WTC11 (cell line): Measurements from ENCODE around the gene RAB3GAP1. TPM values are rescaled to one million over a fixed set of nuclear protein-coding genes. Genes with fewer than 3 reads are reported as not detected.

ENCODE experiments used
- ATAC-seq: fragments of 200-7000 bp; cut with Tn5 transposase; 2 replicates; pipeline ENCODE4 v1.10.0; 2021; ENCODE audit warnings: mild to moderate bottlenecking, moderate library complexity
- CTCF ChIA-PET: fragments of 300-600 bp; sonication (Branson Sonifier 250); formaldehyde crosslinking; loops from one replicate; lab custom pipeline; 2021; ENCODE audit warnings: antibody characterized with exemption; lab: Charles Lee
- POLR2A ChIA-PET: fragments of 350-600 bp; sonication (Branson Sonifier 250); formaldehyde crosslinking; loops from one replicate; lab custom pipeline; 2021; ENCODE audit warnings: antibody characterized with exemption; lab: Charles Lee
- DNase-seq: peaks from one replicate; pipeline ENCODE4 v3.0.0; 2021; ENCODE audit warnings: low spot score
- H3K27ac Mint-ChIP-seq: 2 replicates; pipeline ENCODE4 v1.8.0; 2021; ENCODE audit warnings: mixed read lengths
- H3K27me3 Mint-ChIP-seq: 2 replicates; pipeline ENCODE4 v1.8.0; 2021; ENCODE audit warnings: low read depth, mild to moderate bottlenecking, moderate library complexity, mixed read lengths
- H3K36me3 Mint-ChIP-seq: 2 replicates; pipeline ENCODE4 v1.8.0; 2021; ENCODE audit warnings: mixed read lengths
- H3K4me1 Mint-ChIP-seq: 2 replicates; pipeline ENCODE4 v1.8.0; 2022; ENCODE audit warnings: mixed read lengths
- H3K4me3 Mint-ChIP-seq: 2 replicates; pipeline ENCODE4 v1.8.0; 2021; ENCODE audit warnings: mild to moderate bottlenecking, moderate library complexity, mixed read lengths
- H3K9me3 Mint-ChIP-seq: 2 replicates; pipeline ENCODE4 v1.8.0; 2021; ENCODE audit warnings: mixed read lengths
- ATF1 ChIP-seq: sonication (generic); formaldehyde crosslinking; IDR thresholded peaks from 2 replicates; pipeline ENCODE4 v1.8.1; 2023; ENCODE audit warnings: mild to moderate bottlenecking, moderate library complexity, missing genetic modification reagents
- E2F1 ChIP-seq: sonication (generic); formaldehyde crosslinking; IDR thresholded peaks from 2 replicates; pipeline ENCODE4 v1.8.0; 2022; ENCODE audit warnings: mild to moderate bottlenecking, missing genetic modification reagents
- E2F4 ChIP-seq: sonication (generic); formaldehyde crosslinking; IDR thresholded peaks from 2 replicates; pipeline ENCODE4 v1.8.1; 2022; ENCODE audit warnings: low read depth, mild to moderate bottlenecking, moderate library complexity, missing genetic modification reagents, borderline replicate concordance
- FOXJ3 ChIP-seq: sonication (generic); formaldehyde crosslinking; IDR thresholded peaks from 2 replicates; pipeline ENCODE4 v1.9.0; 2021; ENCODE audit warnings: missing genetic modification reagents, mild to moderate bottlenecking, borderline replicate concordance
- KAT7 ChIP-seq: sonication (generic); formaldehyde crosslinking; IDR thresholded peaks from 2 replicates; pipeline ENCODE4 v1.8.1; 2023; ENCODE audit warnings: missing genetic modification reagents, mild to moderate bottlenecking, borderline replicate concordance
- MAX ChIP-seq: sonication (generic); formaldehyde crosslinking; IDR thresholded peaks from 2 replicates; pipeline ENCODE4 v1.8.0; 2022; ENCODE audit warnings: mild to moderate bottlenecking, missing genetic modification reagents
- MLX ChIP-seq: sonication (generic); formaldehyde crosslinking; IDR thresholded peaks from 2 replicates; pipeline ENCODE4 v1.8.1; 2023; ENCODE audit warnings: mild to moderate bottlenecking, missing genetic modification reagents, moderate library complexity
- NFE2L1 ChIP-seq: sonication (generic); formaldehyde crosslinking; IDR thresholded peaks from 2 replicates; pipeline ENCODE4 v1.8.1; 2023; ENCODE audit warnings: missing genetic modification reagents
- OVOL2 ChIP-seq: fragments of 250-450 bp; sonication (Bioruptor Pico); IDR thresholded peaks from 2 replicates; pipeline ENCODE4 v1.9.0; 2021; ENCODE audit warnings: mild to moderate bottlenecking, borderline replicate concordance
- PREB ChIP-seq: sonication (generic); formaldehyde crosslinking; IDR thresholded peaks from 2 replicates; pipeline ENCODE4 v1.8.1; 2022; ENCODE audit warnings: mild to moderate bottlenecking, missing genetic modification reagents, moderate library complexity, borderline replicate concordance
- RELA ChIP-seq: sonication (generic); formaldehyde crosslinking; IDR thresholded peaks from 2 replicates; pipeline ENCODE4 v1.8.1; 2022; ENCODE audit warnings: missing genetic modification reagents, mild to moderate bottlenecking, borderline replicate concordance
- STAT6 ChIP-seq: sonication (generic); formaldehyde crosslinking; conservative IDR thresholded peaks from 2 replicates; pipeline ENCODE4 v1.8.1; 2023; ENCODE audit warnings: mild to moderate bottlenecking, low read depth, missing genetic modification reagents, moderate library complexity
- ZMAT4 ChIP-seq: fragments of 250-450 bp; sonication (Bioruptor Pico); IDR thresholded peaks from 2 replicates; pipeline ENCODE4 v1.9.0; 2021; ENCODE audit warnings: mild to moderate bottlenecking
- ZNF138 ChIP-seq: sonication (generic); formaldehyde crosslinking; conservative IDR thresholded peaks from 2 replicates; pipeline ENCODE4 v1.8.1; 2022; ENCODE audit warnings: mild to moderate bottlenecking, moderate library complexity, missing genetic modification reagents
- ZNF219 ChIP-seq: sonication (generic); formaldehyde crosslinking; IDR thresholded peaks from 2 replicates; pipeline ENCODE4 v1.8.0; 2023; ENCODE audit warnings: missing genetic modification reagents, mild to moderate bottlenecking, borderline replicate concordance
- ZNF232 ChIP-seq: sonication (generic); formaldehyde crosslinking; IDR thresholded peaks from 2 replicates; pipeline ENCODE4 v1.8.0; 2022; ENCODE audit warnings: mild to moderate bottlenecking, missing genetic modification reagents
- ZSCAN18 ChIP-seq: fragments of 250-450 bp; sonication (Bioruptor Pico); IDR thresholded peaks from 2 replicates; pipeline ENCODE4 v2.1.2; 2022; ENCODE audit warnings: mild to moderate bottlenecking, moderate library complexity
- total RNA-seq: library from RNA; stranded (reverse); gene quantifications from 3 replicates; pipeline ENCODE4 v1.2.3, GENCODE V29; 2021

RAB3GAP1 gene
- total RNA-seq, 1 experiment from 2014 or later, result 27.6 TPM

- TF ChIP-seq ATF1 (CRISPR knock-in tag) (no peak), E2F1 (no peak), STAT6 (CRISPR knock-in tag) (no peak), ZSCAN18 (CRISPR knock-in tag) (no peak), ZMAT4 (no peak), E2F4 (CRISPR knock-in tag) (no peak), MLX (no peak), NFE2L1 (CRISPR knock-in tag) (no peak), FOXJ3 (CRISPR knock-in tag) (no peak), ZNF219 (CRISPR knock-in tag) (no peak)
These were observed 134.0 kb downstream of the RAB3GAP1 start (continued) for GRCh38 chr2:135186054-135186453.

- TF ChIP-seq MAX (CRISPR knock-in tag) (no peak), ZNF232 (no peak), PREB (no peak), OVOL2 (CRISPR knock-in tag) (no peak), RELA (CRISPR knock-in tag) (no peak), ZNF138 (CRISPR knock-in tag) (no peak), KAT7 (no peak)
- Mint-ChIP-seq H3K36me3 (peaks cover 21% of the 10 kb centered on the region), H3K9me3 (peaks cover 28% of the 10 kb centered on the region), H3K27ac (no peak overlapping the region), H3K4me3 (no peak overlapping the region), H3K27me3 (no peaks in the 10 kb centered on the region), H3K4me1 (peaks cover 5% of the 10 kb centered on the region)
- DNase-seq (no peak), ATAC-seq (no peak)
- ChIA-PET CTCF (interaction anchor here (1.1 kb wide), 1 partner anchor 198 kb away, joined by 4 read pairs; no protein-coding TSS in a partner anchor), POLR2A (no interaction called here)
These were observed 135.2 kb downstream of the RAB3GAP1 start for GRCh38 chr2:135187270-135187669.
